K562 (cell line): ENCODE data around the gene SLC35E1. TPM values are rescaled to one million over a fixed set of nuclear protein-coding genes. Genes with fewer than 3 reads are reported as not detected.
A peak's percentile ranks its signal among the peaks of the same experiment; 100 is the strongest.

Experiments used
- ATAC-seq: fragments of 200-7000 bp; cut with Tn5 transposase; 3 replicates; pipeline ENCODE4 v1.9.1; 2020; ENCODE audit warnings: moderate library complexity
- BruUV-seq: library from RNA; stranded (reverse); fragments of 400-500 nt; replicated peaks from 2 replicates; lab custom pipeline; 2021; lab: Mats Ljungman, UMichigan
- CTCF ChIA-PET: fragments of 300-600 bp; formaldehyde crosslinking; extraction: SDS; loops from one replicate; lab custom pipeline; 2021; ENCODE audit warnings: low intra/inter-chr PET ratio; lab: Yijun Ruan, JAX
- POLR2A ChIA-PET: fragments of 300-600, 350-650 bp; sonication (Branson Sonifier 250); formaldehyde crosslinking; extraction: SDS; loops from one replicate; lab custom pipeline; 2021; ENCODE audit warnings: antibody characterized with exemption, inconsistent platforms; lab: Yijun Ruan, JAX
- DNase-seq, 4 experiments: peaks; one replicate each; pipeline versions ENCODE4 v3.0.0 to v3.0.0-alpha.2; 2011 to 2018; ENCODE audit warnings: low spot score in 3 of 4, mixed read lengths in 3 of 4; ENCODE audit errors: extremely low read depth in 1 of 4
- FAIRE-seq: peaks from 2 replicates; lab custom pipeline; 2011; peaks lifted over from hg19 to GRCh38; lab: Jason Lieb, UNC
- H2AFZ ChIP-seq: 2 replicates; pipeline ENCODE4 v1.6.0; 2011; ENCODE audit warnings: low read depth, low read length, control low read depth, inconsistent platforms
- H3K27ac ChIP-seq: fragments of 200-600 bp; 3 replicates; pipeline ENCODE4 v1.8.0; 2011; ENCODE audit warnings: low read depth, mild to moderate bottlenecking, control low read depth, inconsistent platforms, low read length, moderate library complexity, mixed read lengths; ENCODE audit errors: extremely low read depth
- H3K27me3 ChIP-seq, 2 experiments: fragments of 300-600 bp in 1 of 2; 2 replicates in 1 of 2; 3 replicates in 1 of 2; pipeline versions ENCODE4 v1.6.0 to v1.8.0; 2011; ENCODE audit warnings: inconsistent platforms in 2 of 2, low read length in 2 of 2, mild to moderate bottlenecking in 1 of 2, mixed read lengths in 1 of 2, moderate library complexity in 1 of 2; ENCODE audit not compliant: control insufficient read depth in 2 of 2, insufficient read depth in 2 of 2
- H3K36me3 ChIP-seq: fragments of 300-600 bp; 3 replicates; pipeline ENCODE4 v1.8.0; 2011; ENCODE audit warnings: mild to moderate bottlenecking, low read length, inconsistent platforms; ENCODE audit not compliant: control insufficient read depth, insufficient read depth
- H3K4me1 ChIP-seq, 2 experiments: fragments of 200-600 bp in 1 of 2; replicated peaks in 1 of 2; 2 replicates in 1 of 2; 3 replicates in 1 of 2; pipeline versions ENCODE4 v1.5.1 to v1.8.0; 2011; ENCODE audit warnings: inconsistent platforms in 2 of 2, low read length in 2 of 2, mild to moderate bottlenecking in 1 of 2, mixed read lengths in 1 of 2, moderate library complexity in 1 of 2; ENCODE audit not compliant: control insufficient read depth in 2 of 2, insufficient read depth in 2 of 2
- H3K4me2 ChIP-seq: 2 replicates; pipeline ENCODE4 v1.6.1; 2011; ENCODE audit warnings: low read length, control low read depth, inconsistent platforms, mixed read lengths; ENCODE audit not compliant: insufficient read depth
- H3K4me3 ChIP-seq: fragments of 200-600 bp; sonication (generic), shearing (Covaris generic); 2 replicates; pipeline ENCODE4 v1.5.1; 2016; ENCODE audit warnings: control low read depth, inconsistent platforms
- H3K79me2 ChIP-seq: fragments of 200-600 bp; 3 replicates; pipeline ENCODE4 v1.8.0; 2011; ENCODE audit warnings: low read length, inconsistent platforms; ENCODE audit not compliant: control insufficient read depth, insufficient read depth
- H3K9ac ChIP-seq, 2 experiments: 2 replicates each; pipeline versions ENCODE4 v1.6.0 to v1.6.1; 2011; ENCODE audit warnings: low read depth in 2 of 2, low read length in 2 of 2, control low read depth in 1 of 2, inconsistent platforms in 1 of 2, mild to moderate bottlenecking in 1 of 2, mixed read lengths in 1 of 2; ENCODE audit not compliant: insufficient read depth in 1 of 2
- H3K9me1 ChIP-seq: one replicate; pipeline ENCODE4 v1.6.0; 2011; ENCODE audit warnings: inconsistent platforms, mild to moderate bottlenecking, low read length, moderate library complexity; ENCODE audit not compliant: control insufficient read depth, insufficient read depth
- H3K9me3 ChIP-seq: replicated peaks from 2 replicates; pipeline ENCODE4 v1.5.1; 2011; ENCODE audit warnings: low read depth, low read length, inconsistent platforms; ENCODE audit not compliant: control insufficient read depth, insufficient read depth
- H4K20me1 ChIP-seq: replicated peaks from 2 replicates; pipeline ENCODE4 v1.6.1; 2011; ENCODE audit warnings: low read length, inconsistent platforms, mixed read lengths; ENCODE audit not compliant: control insufficient read depth, insufficient read depth
- BRD9 ChIP-seq: fragments of 450-650 bp; IDR thresholded peaks from 2 replicates; pipeline ENCODE4 v1.6.1; 2018; ENCODE audit warnings: low read depth; ENCODE audit not compliant: partially characterized antibody
- NCOA6 ChIP-seq: fragments of 450-650 bp; IDR thresholded peaks from 2 replicates; pipeline ENCODE4 v1.6.1; 2017; ENCODE audit warnings: mild to moderate bottlenecking
- ZNF584 ChIP-seq: fragments of 200-800 bp; sonication (Bioruptor generic); IDR thresholded peaks from 2 replicates; pipeline ENCODE4 v1.6.1; 2016; ENCODE audit warnings: low read depth, mild to moderate bottlenecking, missing genetic modification characterization, missing compliant biosample characterization
- WGBS: fragments of 100-300 bp; shearing (Covaris generic); methylation state at CpG from one replicate; pipeline ENCODE4 v1.1.6; 2016; ENCODE audit warnings: low coverage, mixed read lengths; ENCODE audit not compliant: insufficient coverage; ENCODE audit errors: missing lambda C conversion rate; 5-methylcytosine and 5-hydroxymethylcytosine counted together
- in situ Hi-C: fragments of 300-500 bp; cut with MboI; formaldehyde crosslinking; loops from 4 replicates; pipeline ENCODE4 v1.15.0; 2018; ENCODE audit warnings: inconsistent platforms, mixed read lengths
- intact Hi-C: fragments of 100-400 bp; cut with micrococcal nuclease; formaldehyde crosslinking; loops from 2 replicates; pipeline ENCODE4 v1.14.2; 2022
- polyA plus RNA-seq, 8 experiments: library from polyadenylated mRNA; depleted of rRNA in 4 of 8; stranded (reverse) in 5 of 8; unstranded in 3 of 8; fragments of >200 nt; fragmentation: Nextera tagmentation in 2 of 8; fragmentation: Illumina TruSeq in 1 of 8; extraction: Ambion mirVana in 2 of 8; extraction: Trizol in 1 of 8; gene quantifications; 2 replicates each; pipeline versions ENCODE4 v1.2.1 to v1.2.3, GENCODE V29; 2011 to 2014; ENCODE audit warnings: inconsistent platforms in 1 of 8, missing spikeins in 1 of 8
- total RNA-seq, 7 experiments: library from RNA; depleted of rRNA in 6 of 7; stranded (reverse); fragments of >200 nt in 6 of 7; fragmentation: Illumina TruSeq in 2 of 7; extraction: Trizol in 2 of 7; gene quantifications; 2 replicates each; pipeline versions ENCODE4 v1.2.1 to v1.2.3, GENCODE V29; 2011 to 2021; ENCODE audit warnings: low replicate concordance in 1 of 7
- TF ChIP-seq, protein P1 (sequence below): fragments of 450-650 bp; conservative IDR thresholded peaks from 2 replicates; pipeline ENCODE4 v1.6.1; 2016; ENCODE audit warnings: missing genetic modification characterization, low read depth, mild to moderate bottlenecking, control low read depth, missing compliant biosample characterization

Gene SLC35E1
- total and polyA plus RNA-seq, 9 of the 15 experiments (the other 6 are each of a cell fraction or from before 2014, with no cell fraction given) = 15.0 to 40.1 (median 25.7) TPM

DNA sequence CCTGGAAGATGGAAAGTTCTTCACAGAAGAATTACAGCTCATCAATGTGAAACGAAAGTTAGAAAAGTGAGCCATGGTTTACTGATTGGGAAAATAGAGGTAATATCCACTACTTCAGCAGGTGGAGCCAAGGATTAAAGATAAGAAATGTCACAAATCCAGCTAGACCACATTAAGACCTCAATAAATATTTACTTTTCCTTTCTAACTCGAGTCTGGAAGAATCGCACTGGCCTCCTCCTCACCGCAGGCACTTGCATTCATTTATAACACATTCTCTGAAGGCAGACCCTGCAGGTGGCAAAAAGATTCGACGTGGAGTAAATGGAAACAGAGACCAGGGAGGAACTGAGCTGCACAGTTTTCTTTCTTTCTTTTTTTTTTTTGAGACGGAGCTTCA is 7.4 kb downstream of the SLC35E1 start:
- Histone ChIP-seq H3K36me3 (peaks cover 82% of the 10 kb centered on the region), H2AFZ (no peak overlapping the region), H3K4me3 (no peak overlapping the region), H3K79me2 (peaks cover 15% of the 10 kb centered on the region), H3K9ac (no peak overlapping the region), H3K4me1 (peaks cover 9 to 18% of the 10 kb centered on the region in 2 experiments; a peak in 3 of 5 replicates), H4K20me1 (0 out of 2 replicates have a peak, but pooled peaks cover under 1% of the 10 kb centered on the region), H3K9me1 (no peaks in the 10 kb centered on the region), H3K9me3 (no peaks in the 10 kb centered on the region), H3K27me3 (no peaks in the 10 kb centered on the region), H3K4me2 (no peak overlapping the region), H3K27ac (no peak overlapping the region)
- 79% methylated on average over 6 of the region's 7 CpGs for WGBS
- in situ Hi-C loops = no loop called here
- ChIA-PET POLR2A (interaction anchor here (1.1 to 2.0 kb wide), 2 partner anchors 8 to 9 kb away, joined by 3 to 9 read pairs; partner anchors contain the start of gene SLC35E1), CTCF (no interaction called here)
- FAIRE-seq (no peak), ATAC-seq (no peak), DNase-seq (peak in 1 of 4 experiments; percentile 2)
- TF ChIP-seq ZNF584 (CRISPR knock-in tag) (no peak), BRD9 (no peak), NCOA6 (no peak)
- TF ChIP-seq, protein P1, sequence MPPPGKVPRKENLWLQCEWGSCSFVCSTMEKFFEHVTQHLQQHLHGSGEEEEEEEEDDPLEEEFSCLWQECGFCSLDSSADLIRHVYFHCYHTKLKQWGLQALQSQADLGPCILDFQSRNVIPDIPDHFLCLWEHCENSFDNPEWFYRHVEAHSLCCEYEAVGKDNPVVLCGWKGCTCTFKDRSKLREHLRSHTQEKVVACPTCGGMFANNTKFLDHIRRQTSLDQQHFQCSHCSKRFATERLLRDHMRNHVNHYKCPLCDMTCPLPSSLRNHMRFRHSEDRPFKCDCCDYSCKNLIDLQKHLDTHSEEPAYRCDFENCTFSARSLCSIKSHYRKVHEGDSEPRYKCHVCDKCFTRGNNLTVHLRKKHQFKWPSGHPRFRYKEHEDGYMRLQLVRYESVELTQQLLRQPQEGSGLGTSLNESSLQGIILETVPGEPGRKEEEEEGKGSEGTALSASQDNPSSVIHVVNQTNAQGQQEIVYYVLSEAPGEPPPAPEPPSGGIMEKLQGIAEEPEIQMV (tag) = no peak
- BruUV-seq = no TSS peak
- intact Hi-C loops = no loop called here
